WTC11 (cell line): ENCODE results near the gene KDM4B. TPM values are rescaled to one million over a fixed set of nuclear protein-coding genes. Genes with fewer than 3 reads are reported as not detected.

Source experiments
- ATAC-seq: fragments of 200-7000 bp; cut with Tn5 transposase; 2 replicates; pipeline ENCODE4 v1.10.0; 2021; ENCODE audit warnings: mild to moderate bottlenecking, moderate library complexity
- CTCF ChIA-PET: fragments of 300-600 bp; sonication (Branson Sonifier 250); formaldehyde crosslinking; loops from one replicate; lab custom pipeline; 2021; ENCODE audit warnings: antibody characterized with exemption; lab: Charles Lee
- POLR2A ChIA-PET: fragments of 350-600 bp; sonication (Branson Sonifier 250); formaldehyde crosslinking; loops from one replicate; lab custom pipeline; 2021; ENCODE audit warnings: antibody characterized with exemption; lab: Charles Lee
- DNase-seq: peaks from one replicate; pipeline ENCODE4 v3.0.0; 2021; ENCODE audit warnings: low spot score
- H3K27ac Mint-ChIP-seq: 2 replicates; pipeline ENCODE4 v1.8.0; 2021; ENCODE audit warnings: mixed read lengths
- H3K27me3 Mint-ChIP-seq: 2 replicates; pipeline ENCODE4 v1.8.0; 2021; ENCODE audit warnings: low read depth, mild to moderate bottlenecking, moderate library complexity, mixed read lengths
- H3K36me3 Mint-ChIP-seq: 2 replicates; pipeline ENCODE4 v1.8.0; 2021; ENCODE audit warnings: mixed read lengths
- H3K4me1 Mint-ChIP-seq: 2 replicates; pipeline ENCODE4 v1.8.0; 2022; ENCODE audit warnings: mixed read lengths
- H3K4me3 Mint-ChIP-seq: 2 replicates; pipeline ENCODE4 v1.8.0; 2021; ENCODE audit warnings: mild to moderate bottlenecking, moderate library complexity, mixed read lengths
- H3K9me3 Mint-ChIP-seq: 2 replicates; pipeline ENCODE4 v1.8.0; 2021; ENCODE audit warnings: mixed read lengths
- CBFB ChIP-seq: sonication (generic); formaldehyde crosslinking; IDR thresholded peaks from 2 replicates; pipeline ENCODE4 v1.8.1; 2022; ENCODE audit warnings: mild to moderate bottlenecking, low read depth, missing genetic modification reagents
- ELF4 ChIP-seq: sonication (generic); formaldehyde crosslinking; IDR thresholded peaks from 2 replicates; pipeline ENCODE4 v1.8.1; 2022; ENCODE audit warnings: low read depth, mild to moderate bottlenecking, moderate library complexity, missing genetic modification reagents
- EMX1 ChIP-seq: fragments of 250-450 bp; sonication (Bioruptor Pico); IDR thresholded peaks from 2 replicates; pipeline ENCODE4 v1.8.0; 2021; ENCODE audit warnings: mild to moderate bottlenecking
- ESRRA ChIP-seq: sonication (generic); formaldehyde crosslinking; IDR thresholded peaks from 2 replicates; pipeline ENCODE4 v1.8.1; 2022; ENCODE audit warnings: mild to moderate bottlenecking, missing genetic modification reagents, borderline replicate concordance
- FOXJ3 ChIP-seq: sonication (generic); formaldehyde crosslinking; IDR thresholded peaks from 2 replicates; pipeline ENCODE4 v1.9.0; 2021; ENCODE audit warnings: missing genetic modification reagents, mild to moderate bottlenecking, borderline replicate concordance
- JUN ChIP-seq: sonication (generic); formaldehyde crosslinking; IDR thresholded peaks from 2 replicates; pipeline ENCODE4 v1.8.0; 2023; ENCODE audit warnings: mild to moderate bottlenecking, missing genetic modification reagents
- MYBL2 ChIP-seq: sonication (generic); formaldehyde crosslinking; IDR thresholded peaks from 2 replicates; pipeline ENCODE4 v1.8.1; 2023; ENCODE audit warnings: mild to moderate bottlenecking, moderate library complexity, missing genetic modification reagents
- NR1H2 ChIP-seq: sonication (generic); formaldehyde crosslinking; IDR thresholded peaks from 2 replicates; pipeline ENCODE4 v1.9.0; 2021; ENCODE audit warnings: mild to moderate bottlenecking, moderate library complexity, missing genetic modification reagents
- NR2C2 ChIP-seq: sonication (generic); formaldehyde crosslinking; IDR thresholded peaks from 2 replicates; pipeline ENCODE4 v1.8.0; 2022; ENCODE audit warnings: mild to moderate bottlenecking, missing genetic modification reagents
- SMAD3 ChIP-seq: sonication (generic); formaldehyde crosslinking; IDR thresholded peaks from 2 replicates; pipeline ENCODE4 v1.8.0; 2022; ENCODE audit warnings: missing genetic modification reagents, mild to moderate bottlenecking, borderline replicate concordance
- ZBTB21 ChIP-seq: sonication (generic); formaldehyde crosslinking; IDR thresholded peaks from 2 replicates; pipeline ENCODE4 v1.8.1; 2023; ENCODE audit warnings: mild to moderate bottlenecking, missing genetic modification reagents, borderline replicate concordance
- ZNF317 ChIP-seq: sonication (generic); formaldehyde crosslinking; IDR thresholded peaks from 2 replicates; pipeline ENCODE4 v1.8.1; 2023; ENCODE audit warnings: low read depth, mild to moderate bottlenecking, moderate library complexity, missing genetic modification reagents, borderline replicate concordance
- ZNF671 ChIP-seq: fragments of 250-450 bp; sonication (Bioruptor Pico); IDR thresholded peaks from 2 replicates; pipeline ENCODE4 v1.8.0; 2021; ENCODE audit warnings: mild to moderate bottlenecking
- total RNA-seq: library from RNA; stranded (reverse); gene quantifications from 3 replicates; pipeline ENCODE4 v1.2.3, GENCODE V29; 2021
- TF ChIP-seq, protein P1 (sequence below): sonication (generic); formaldehyde crosslinking; IDR thresholded peaks from 2 replicates; pipeline ENCODE4 v1.8.1; 2023; ENCODE audit warnings: mild to moderate bottlenecking, missing genetic modification reagents
- TF ChIP-seq, protein P2 (sequence below): sonication (generic); formaldehyde crosslinking; IDR thresholded peaks from 2 replicates; pipeline ENCODE4 v1.8.1; 2023; ENCODE audit warnings: mild to moderate bottlenecking, missing genetic modification reagents, borderline replicate concordance
- TF ChIP-seq, protein P3 (sequence below): sonication (generic); formaldehyde crosslinking; IDR thresholded peaks from 2 replicates; pipeline ENCODE4 v1.8.1; 2023; ENCODE audit warnings: mild to moderate bottlenecking, missing genetic modification reagents
- TF ChIP-seq, protein P4 (sequence below): sonication (generic); formaldehyde crosslinking; IDR thresholded peaks from 2 replicates; pipeline ENCODE4 v1.8.1; 2022; ENCODE audit warnings: mild to moderate bottlenecking, moderate library complexity, missing genetic modification reagents
- TF ChIP-seq, protein P5 (sequence below): sonication (generic); formaldehyde crosslinking; IDR thresholded peaks from 2 replicates; pipeline ENCODE4 v1.8.1; 2023; ENCODE audit warnings: mild to moderate bottlenecking, missing genetic modification reagents, moderate library complexity
- TF ChIP-seq, protein P6 (sequence below): fragments of 250-450 bp; sonication (Bioruptor Pico); IDR thresholded peaks from 2 replicates; pipeline ENCODE4 v1.9.0; 2021; ENCODE audit warnings: mild to moderate bottlenecking
- TF ChIP-seq, protein P7 (sequence below): sonication (generic); formaldehyde crosslinking; IDR thresholded peaks from 2 replicates; pipeline ENCODE4 v1.8.1; 2023; ENCODE audit warnings: mild to moderate bottlenecking, missing genetic modification reagents, moderate library complexity
- TF ChIP-seq, protein P8 (sequence below): sonication (generic); formaldehyde crosslinking; IDR thresholded peaks from 2 replicates; pipeline ENCODE4 v1.8.0; 2022; ENCODE audit warnings: mild to moderate bottlenecking, missing genetic modification reagents

KDM4B gene
- total RNA-seq, 1 experiment from 2014 or later = 43.2 TPM

DNA sequence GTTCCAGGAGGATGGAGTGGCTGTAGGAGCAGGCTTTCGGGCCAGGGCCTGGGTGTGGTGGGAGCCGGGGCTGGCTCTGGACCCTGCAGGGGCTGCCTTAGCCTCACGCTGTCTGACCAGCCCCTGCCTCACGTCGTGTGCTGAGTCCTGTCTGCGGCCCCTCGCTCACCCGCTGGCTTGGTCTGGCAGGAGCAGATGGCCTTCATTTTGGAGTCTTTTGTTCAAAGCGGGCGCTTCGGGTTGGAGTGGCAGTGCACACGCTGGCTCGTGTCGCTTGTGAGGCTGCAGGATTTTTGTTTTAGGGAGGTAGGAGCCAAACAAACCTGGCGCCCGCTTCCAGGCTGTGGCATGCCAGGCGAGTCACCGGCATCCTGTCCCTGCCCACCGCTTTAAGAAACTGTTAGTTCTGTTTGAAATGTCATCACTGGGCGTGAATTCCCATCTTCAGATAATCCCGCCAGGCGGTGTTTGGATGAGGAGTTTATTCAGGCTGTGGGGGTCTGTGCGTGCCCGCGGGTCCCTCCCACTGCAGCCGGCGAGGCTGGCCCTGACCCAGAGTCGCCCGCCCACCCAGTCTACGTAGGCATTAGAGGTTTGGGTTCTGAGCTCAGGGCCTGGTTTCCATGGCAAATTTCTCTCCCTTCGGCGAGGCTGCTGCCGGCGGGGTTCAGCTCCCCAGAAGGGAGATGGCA is 89.8 kb downstream of the KDM4B start:
- CTCF ChIA-PET = interaction anchor here (0.9 to 2.8 kb wide), 5 partner anchors 10 to 54 kb away, joined by 3 to 22 read pairs (median 6); no protein-coding TSS in a partner anchor
- Mint-ChIP-seq H3K36me3 (peaks cover 31% of the 10 kb centered on the region), H3K27me3 (no peaks in the 10 kb centered on the region), H3K27ac (no peak overlapping the region), H3K4me3 (no peak overlapping the region)
- DNase-seq = no peak
- POLR2A ChIA-PET = no interaction called here
- TF ChIP-seq, protein P1, sequence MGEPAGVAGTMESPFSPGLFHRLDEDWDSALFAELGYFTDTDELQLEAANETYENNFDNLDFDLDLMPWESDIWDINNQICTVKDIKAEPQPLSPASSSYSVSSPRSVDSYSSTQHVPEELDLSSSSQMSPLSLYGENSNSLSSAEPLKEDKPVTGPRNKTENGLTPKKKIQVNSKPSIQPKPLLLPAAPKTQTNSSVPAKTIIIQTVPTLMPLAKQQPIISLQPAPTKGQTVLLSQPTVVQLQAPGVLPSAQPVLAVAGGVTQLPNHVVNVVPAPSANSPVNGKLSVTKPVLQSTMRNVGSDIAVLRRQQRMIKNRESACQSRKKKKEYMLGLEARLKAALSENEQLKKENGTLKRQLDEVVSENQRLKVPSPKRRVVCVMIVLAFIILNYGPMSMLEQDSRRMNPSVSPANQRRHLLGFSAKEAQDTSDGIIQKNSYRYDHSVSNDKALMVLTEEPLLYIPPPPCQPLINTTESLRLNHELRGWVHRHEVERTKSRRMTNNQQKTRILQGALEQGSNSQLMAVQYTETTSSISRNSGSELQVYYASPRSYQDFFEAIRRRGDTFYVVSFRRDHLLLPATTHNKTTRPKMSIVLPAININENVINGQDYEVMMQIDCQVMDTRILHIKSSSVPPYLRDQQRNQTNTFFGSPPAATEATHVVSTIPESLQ (CRISPR knock-in tag) = no peak
- TF ChIP-seq, protein P2, sequence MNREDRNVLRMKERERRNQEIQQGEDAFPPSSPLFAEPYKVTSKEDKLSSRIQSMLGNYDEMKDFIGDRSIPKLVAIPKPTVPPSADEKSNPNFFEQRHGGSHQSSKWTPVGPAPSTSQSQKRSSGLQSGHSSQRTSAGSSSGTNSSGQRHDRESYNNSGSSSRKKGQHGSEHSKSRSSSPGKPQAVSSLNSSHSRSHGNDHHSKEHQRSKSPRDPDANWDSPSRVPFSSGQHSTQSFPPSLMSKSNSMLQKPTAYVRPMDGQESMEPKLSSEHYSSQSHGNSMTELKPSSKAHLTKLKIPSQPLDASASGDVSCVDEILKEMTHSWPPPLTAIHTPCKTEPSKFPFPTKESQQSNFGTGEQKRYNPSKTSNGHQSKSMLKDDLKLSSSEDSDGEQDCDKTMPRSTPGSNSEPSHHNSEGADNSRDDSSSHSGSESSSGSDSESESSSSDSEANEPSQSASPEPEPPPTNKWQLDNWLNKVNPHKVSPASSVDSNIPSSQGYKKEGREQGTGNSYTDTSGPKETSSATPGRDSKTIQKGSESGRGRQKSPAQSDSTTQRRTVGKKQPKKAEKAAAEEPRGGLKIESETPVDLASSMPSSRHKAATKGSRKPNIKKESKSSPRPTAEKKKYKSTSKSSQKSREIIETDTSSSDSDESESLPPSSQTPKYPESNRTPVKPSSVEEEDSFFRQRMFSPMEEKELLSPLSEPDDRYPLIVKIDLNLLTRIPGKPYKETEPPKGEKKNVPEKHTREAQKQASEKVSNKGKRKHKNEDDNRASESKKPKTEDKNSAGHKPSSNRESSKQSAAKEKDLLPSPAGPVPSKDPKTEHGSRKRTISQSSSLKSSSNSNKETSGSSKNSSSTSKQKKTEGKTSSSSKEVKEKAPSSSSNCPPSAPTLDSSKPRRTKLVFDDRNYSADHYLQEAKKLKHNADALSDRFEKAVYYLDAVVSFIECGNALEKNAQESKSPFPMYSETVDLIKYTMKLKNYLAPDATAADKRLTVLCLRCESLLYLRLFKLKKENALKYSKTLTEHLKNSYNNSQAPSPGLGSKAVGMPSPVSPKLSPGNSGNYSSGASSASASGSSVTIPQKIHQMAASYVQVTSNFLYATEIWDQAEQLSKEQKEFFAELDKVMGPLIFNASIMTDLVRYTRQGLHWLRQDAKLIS (CRISPR knock-in tag) = no peak
- TF ChIP-seq ELF4 (CRISPR knock-in tag) (no peak), CBFB (CRISPR knock-in tag) (no peak), FOXJ3 (CRISPR knock-in tag) (no peak), NR1H2 (CRISPR knock-in tag) (no peak), SMAD3 (CRISPR knock-in tag) (no peak)
- TF ChIP-seq, protein P3, sequence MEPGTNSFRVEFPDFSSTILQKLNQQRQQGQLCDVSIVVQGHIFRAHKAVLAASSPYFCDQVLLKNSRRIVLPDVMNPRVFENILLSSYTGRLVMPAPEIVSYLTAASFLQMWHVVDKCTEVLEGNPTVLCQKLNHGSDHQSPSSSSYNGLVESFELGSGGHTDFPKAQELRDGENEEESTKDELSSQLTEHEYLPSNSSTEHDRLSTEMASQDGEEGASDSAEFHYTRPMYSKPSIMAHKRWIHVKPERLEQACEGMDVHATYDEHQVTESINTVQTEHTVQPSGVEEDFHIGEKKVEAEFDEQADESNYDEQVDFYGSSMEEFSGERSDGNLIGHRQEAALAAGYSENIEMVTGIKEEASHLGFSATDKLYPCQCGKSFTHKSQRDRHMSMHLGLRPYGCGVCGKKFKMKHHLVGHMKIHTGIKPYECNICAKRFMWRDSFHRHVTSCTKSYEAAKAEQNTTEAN (CRISPR knock-in tag) = no peak
- TF ChIP-seq, protein P4, sequence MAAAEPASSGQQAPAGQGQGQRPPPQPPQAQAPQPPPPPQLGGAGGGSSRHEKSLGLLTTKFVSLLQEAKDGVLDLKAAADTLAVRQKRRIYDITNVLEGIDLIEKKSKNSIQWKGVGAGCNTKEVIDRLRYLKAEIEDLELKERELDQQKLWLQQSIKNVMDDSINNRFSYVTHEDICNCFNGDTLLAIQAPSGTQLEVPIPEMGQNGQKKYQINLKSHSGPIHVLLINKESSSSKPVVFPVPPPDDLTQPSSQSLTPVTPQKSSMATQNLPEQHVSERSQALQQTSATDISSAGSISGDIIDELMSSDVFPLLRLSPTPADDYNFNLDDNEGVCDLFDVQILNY (CRISPR knock-in tag) = no peak
- TF ChIP-seq, protein P5, sequence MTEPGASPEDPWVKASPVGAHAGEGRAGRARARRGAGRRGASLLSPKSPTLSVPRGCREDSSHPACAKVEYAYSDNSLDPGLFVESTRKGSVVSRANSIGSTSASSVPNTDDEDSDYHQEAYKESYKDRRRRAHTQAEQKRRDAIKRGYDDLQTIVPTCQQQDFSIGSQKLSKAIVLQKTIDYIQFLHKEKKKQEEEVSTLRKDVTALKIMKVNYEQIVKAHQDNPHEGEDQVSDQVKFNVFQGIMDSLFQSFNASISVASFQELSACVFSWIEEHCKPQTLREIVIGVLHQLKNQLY (CRISPR knock-in tag) = no peak
- TF ChIP-seq, all 79 proteins: peak for 0
- Mint-ChIP-seq H3K4me1 (no peaks in the 10 kb centered on the region), H3K9me3 (peaks cover 17% of the 10 kb centered on the region)
- no peak for ATAC-seq

DNA sequence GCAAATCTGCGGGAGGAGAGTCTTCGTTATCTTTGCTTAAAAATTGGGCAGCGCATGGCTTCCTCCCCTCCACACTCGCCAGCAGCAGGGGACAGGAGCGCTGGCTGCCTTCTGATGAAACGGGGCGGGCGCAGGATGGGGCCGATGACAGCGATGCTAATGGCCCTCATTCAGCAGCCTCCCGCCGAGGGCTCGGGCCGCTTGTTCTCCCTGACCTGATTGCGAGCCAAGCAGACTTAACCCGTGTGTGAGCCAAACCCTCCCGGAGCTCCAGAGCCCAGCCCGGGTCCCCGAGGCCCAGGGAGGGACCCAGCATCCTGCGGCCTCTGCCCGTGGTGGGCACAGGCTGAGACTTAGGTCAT is 90.3 kb downstream of the KDM4B start:
- Mint-ChIP-seq H3K27ac (no peak overlapping the region), H3K4me3 (no peak overlapping the region), H3K27me3 (no peaks in the 10 kb centered on the region), H3K4me1 (no peaks in the 10 kb centered on the region), H3K9me3 (peaks cover 17% of the 10 kb centered on the region), H3K36me3 (peaks cover 33% of the 10 kb centered on the region)
- TF ChIP-seq, protein P6, sequence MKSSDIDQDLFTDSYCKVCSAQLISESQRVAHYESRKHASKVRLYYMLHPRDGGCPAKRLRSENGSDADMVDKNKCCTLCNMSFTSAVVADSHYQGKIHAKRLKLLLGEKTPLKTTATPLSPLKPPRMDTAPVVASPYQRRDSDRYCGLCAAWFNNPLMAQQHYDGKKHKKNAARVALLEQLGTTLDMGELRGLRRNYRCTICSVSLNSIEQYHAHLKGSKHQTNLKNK (CRISPR knock-in tag) = no peak
- TF ChIP-seq ZNF317 (no peak), MYBL2 (CRISPR knock-in tag) (no peak), JUN (CRISPR knock-in tag) (no peak), ZBTB21 (no peak), NR2C2 (no peak), ZNF671 (CRISPR knock-in tag) (no peak), EMX1 (no peak), ESRRA (CRISPR knock-in tag) (no peak)
- TF ChIP-seq, protein P7, sequence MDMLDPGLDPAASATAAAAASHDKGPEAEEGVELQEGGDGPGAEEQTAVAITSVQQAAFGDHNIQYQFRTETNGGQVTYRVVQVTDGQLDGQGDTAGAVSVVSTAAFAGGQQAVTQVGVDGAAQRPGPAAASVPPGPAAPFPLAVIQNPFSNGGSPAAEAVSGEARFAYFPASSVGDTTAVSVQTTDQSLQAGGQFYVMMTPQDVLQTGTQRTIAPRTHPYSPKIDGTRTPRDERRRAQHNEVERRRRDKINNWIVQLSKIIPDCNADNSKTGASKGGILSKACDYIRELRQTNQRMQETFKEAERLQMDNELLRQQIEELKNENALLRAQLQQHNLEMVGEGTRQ = no peak
- TF ChIP-seq, protein P8, sequence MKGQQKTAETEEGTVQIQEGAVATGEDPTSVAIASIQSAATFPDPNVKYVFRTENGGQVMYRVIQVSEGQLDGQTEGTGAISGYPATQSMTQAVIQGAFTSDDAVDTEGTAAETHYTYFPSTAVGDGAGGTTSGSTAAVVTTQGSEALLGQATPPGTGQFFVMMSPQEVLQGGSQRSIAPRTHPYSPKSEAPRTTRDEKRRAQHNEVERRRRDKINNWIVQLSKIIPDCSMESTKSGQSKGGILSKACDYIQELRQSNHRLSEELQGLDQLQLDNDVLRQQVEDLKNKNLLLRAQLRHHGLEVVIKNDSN (CRISPR knock-in tag) = no peak
- TF ChIP-seq, protein P4 (CRISPR knock-in tag) = no peak
- ATAC-seq (no peak), DNase-seq (no peak)
- ChIA-PET POLR2A (no interaction called here), CTCF (interaction anchor here (1.4 to 2.8 kb wide), 2 partner anchors 10 to 27 kb away, joined by 9 to 22 read pairs; no protein-coding TSS in a partner anchor)
